Left kidney (tissue), 2 donors: ENCODE results near the gene ZBTB17. TPM values are rescaled to one million over a fixed set of nuclear protein-coding genes. Genes with fewer than 3 reads are reported as not detected.
"Not testable (repeated sequence)": the region's sequence is repeated elsewhere in the genome, so short reads cannot be mapped to it uniquely, and the experiment has no call there.

Experiments used
- DNase-seq: peaks from one replicate; pipeline ENCODE4 v3.0.0-alpha.2; 2013
- polyA plus RNA-seq: library from polyadenylated mRNA; unstranded; fragments of 120-200 nt; gene quantifications from one replicate; pipeline ENCODE4 v1.2.1, GENCODE V29; 2013; ENCODE audit not compliant: insufficient read length

Gene ZBTB17
- polyA plus RNA-seq, 1 donor, result 30.6 TPM

DNA sequence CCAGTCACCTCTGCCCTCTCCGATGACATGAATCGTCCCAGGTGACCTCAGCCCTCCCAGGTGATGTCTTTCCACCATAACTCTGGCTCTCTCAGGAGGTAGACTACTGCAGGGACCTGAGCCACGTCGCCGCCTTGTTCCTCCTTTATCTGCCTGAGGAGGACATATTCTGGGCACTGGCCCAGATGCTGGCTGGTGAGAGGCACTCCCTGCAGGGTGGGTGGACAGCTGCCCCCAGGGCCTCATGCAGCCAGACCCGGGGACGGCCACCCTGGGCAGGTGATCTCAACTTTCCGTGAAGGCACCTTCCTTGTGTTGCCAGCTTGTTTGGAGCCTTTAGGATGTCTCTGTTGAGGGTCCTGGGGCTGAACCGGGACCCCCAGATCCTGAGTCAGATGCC, 13.9 kb upstream of the ZBTB17 start:
- no peak for DNase-seq

DNA sequence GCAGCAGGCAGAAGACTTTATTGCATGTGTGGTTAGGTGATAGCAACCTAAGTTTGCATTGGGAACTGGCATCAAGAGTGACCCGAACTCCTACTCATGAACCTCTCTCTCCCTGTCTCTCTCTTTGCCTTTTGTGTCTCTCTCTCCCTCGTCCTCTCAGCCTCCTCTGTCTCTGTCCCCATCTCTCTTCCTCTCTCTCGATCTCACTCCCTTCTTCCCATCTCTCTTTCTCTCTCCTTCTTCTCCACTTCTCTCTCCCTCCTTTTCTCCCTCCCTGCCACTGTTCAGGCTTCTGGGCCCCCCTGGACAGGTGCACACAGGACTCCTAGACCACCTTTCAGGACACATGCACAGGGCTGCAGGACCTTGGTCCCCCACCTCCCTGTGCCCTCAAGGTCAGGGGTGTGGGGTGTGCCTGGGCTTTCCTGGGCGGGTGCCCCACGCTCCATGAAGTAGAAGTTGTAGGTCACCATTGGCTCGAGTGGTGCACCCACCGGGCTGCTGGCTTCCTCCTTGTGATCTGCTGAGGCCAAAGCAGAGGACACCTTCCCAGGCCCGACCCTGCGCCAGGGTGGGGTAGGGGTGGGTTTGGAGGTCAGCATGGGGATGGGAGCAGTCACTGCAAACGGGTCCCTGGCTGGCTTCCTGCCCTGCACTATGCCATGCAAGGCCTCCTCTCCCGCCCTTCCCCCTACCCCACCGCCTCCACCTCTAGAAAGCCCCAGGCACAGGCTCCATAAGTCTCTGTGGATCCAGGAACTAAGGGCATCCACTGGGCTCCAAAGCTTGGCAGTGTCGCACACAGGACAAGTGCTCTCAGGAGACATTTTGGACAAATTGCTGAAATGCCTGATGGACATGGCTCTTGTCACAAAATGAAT, 13.2 kb upstream of the ZBTB17 start:
- DNase-seq, result no peak

DNA sequence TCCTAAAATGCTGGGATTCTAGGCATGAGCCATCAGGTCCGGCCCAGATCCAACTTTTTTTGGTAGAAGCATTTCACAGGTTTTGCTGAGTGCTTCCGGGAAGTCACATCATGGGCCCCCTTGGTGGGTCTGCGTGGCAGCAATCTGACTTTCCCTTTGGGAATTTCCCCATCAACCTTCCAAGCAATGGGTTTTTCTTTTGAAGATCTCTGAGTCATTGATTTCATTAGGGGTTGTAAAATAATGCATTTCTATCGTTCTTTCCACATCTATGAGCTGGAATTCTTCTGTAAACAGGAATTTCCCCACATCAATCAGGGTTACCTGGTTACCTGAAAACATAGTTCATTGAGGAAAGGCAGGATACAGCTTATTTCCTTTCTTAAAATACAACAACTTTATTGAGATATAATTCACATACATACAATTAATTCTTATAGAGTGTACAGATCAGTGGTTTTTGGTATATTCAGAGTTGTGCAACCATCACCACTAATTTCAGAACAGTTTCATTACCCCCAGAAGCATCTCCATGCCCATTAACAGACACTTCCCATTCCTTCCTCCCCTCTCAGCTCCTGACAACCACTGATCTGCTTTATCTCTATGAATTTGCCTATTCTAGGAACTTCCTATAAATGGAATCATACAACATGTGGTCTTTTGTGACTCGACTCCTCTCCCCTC, 9.9 kb upstream of the ZBTB17 start:
- no peak for DNase-seq

- DNase-seq, result no peak
Measured at GRCh38 chr1:15983275-15983674, 7.4 kb upstream of the ZBTB17 start.

- DNase-seq, result no peak
Measured at GRCh38 chr1:15981679-15982078, 5.8 kb upstream of the ZBTB17 start.

DNA sequence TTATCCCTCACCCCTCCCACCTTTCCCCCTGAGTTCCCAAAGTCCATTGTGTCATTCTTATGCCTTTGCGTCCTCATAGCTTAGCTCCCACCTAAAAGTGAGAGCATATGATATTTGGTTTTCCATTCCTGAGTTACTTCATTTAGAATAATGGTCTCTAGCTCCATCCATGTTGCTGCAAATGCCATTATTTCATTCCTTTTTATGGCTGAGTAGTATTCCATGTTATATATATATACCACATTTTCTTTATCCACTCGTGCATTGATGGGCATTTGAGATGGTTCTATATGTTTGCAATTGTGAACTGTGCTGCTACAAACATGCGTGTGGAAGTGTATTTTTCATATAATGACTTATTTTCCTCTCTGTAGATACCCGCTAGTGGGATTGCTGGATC, 2.0 kb upstream of the ZBTB17 start:
- not testable (repeated sequence) for DNase-seq

- DNase-seq, result peak; percentile 41
Measured at GRCh38 chr1:15975358-15975804, 520 bp downstream of the ZBTB17 start.

DNA sequence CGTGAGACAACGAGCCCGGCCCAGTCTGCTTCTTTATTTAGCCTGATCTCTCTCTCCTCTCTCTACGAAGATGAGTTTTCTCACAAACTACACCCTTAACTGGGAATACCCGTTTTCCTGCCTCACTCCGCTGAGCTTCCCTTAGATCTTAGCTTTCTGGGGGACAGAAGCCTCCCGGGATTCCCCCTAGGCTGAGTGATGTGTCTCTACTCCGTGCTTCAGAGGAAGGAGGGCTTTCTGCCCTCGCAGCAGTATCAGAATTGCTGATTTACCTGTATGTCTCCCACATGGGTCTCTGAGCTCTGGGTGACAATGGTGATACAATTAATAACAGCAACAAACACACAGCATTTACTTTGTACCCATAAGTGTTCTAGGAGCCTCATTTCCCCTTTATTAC, 1.0 kb downstream of the ZBTB17 start:
- DNase-seq, result no peak

GRCh38 chr1:15973772-15974171, 2.1 kb downstream of the ZBTB17 start:
- no peak for DNase-seq

DNA sequence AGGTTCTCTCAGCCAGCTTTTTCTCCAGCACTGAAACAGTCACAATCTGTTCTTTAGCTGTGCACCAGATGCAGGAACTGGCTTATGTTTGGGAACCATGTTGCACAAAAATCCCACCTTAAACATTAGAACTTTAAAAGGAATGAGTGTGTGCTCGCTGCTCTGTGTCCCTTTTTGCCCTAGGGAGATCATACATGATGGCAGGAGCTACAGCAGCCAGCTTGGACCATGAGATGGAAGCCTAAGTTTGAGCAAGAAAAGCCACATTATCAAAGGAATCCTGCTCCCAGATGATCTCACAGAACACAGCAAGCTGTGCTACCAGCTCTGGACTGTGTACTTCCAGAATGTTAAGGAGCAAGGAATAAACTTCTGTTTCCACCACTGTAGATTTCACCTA, 3.5 kb downstream of the ZBTB17 start:
- DNase-seq, result no peak

- no peak for DNase-seq
Measured at GRCh38 chr1:15970911-15971310, 5.0 kb downstream of the ZBTB17 start.

GRCh38 chr1:15969321-15969880, 6.5 kb downstream of the ZBTB17 start:
- DNase-seq, result no peak

- no peak for DNase-seq
Measured at GRCh38 chr1:15968172-15968571, 7.7 kb downstream of the ZBTB17 start.

- no peak for DNase-seq
Measured at GRCh38 chr1:15966956-15967344, 9.0 kb downstream of the ZBTB17 start.

- DNase-seq, result no peak
Measured at GRCh38 chr1:15966081-15966955, 9.6 kb downstream of the ZBTB17 start.

GRCh38 chr1:15965228-15965767, 10.6 kb downstream of the ZBTB17 start:
- DNase-seq, result no peak

- DNase-seq, result no peak
Measured at GRCh38 chr1:15963968-15964648, 11.8 kb downstream of the ZBTB17 start.

- DNase-seq, result no peak
Measured at GRCh38 chr1:15963363-15963967, 12.4 kb downstream of the ZBTB17 start.

GRCh38 chr1:15962671-15963362, 13.1 kb downstream of the ZBTB17 start:
- DNase-seq, result no peak

DNA sequence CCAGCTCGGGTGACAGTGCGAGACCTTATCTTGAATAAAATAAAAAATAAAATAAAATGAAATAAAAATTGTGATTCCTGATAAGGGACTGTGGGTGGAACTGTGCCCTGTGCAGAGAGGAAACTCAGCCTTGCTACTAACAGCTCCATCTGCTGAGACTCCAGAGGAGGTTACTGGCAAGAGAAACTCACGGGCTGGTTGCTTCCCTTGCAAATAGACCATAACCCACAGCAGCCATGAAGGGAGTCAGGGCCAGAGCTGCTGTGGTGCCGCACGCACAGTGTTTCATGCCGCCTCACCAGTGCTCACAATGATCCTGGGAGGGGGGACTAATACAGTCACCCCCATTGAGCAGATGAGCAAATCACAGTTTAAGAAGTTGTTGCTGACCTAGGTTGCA, 13.7 kb downstream of the ZBTB17 start:
- DNase-seq, result no peak
